DOHH2 (cell line): ENCODE measurements around the gene RAB31.

Experiments
- CTCF ChIP-seq: fragments of 200-600 bp; sonication (generic); IDR thresholded peaks from one replicate; pipeline ENCODE4 v1.5.1; 2014; ENCODE audit warnings: antibody characterized with exemption, mild to moderate bottlenecking, low read depth, low read length; ENCODE audit not compliant: poor library complexity, severe bottlenecking
- EZH2phosphoT487 ChIP-seq: fragments of 200-600 bp; sonication (generic); IDR thresholded peaks from 2 replicates; pipeline ENCODE4 v1.6.1; 2017; ENCODE audit warnings: borderline replicate concordance, mild to moderate bottlenecking, antibody characterized with exemption, low read length, moderate library complexity, mixed read lengths

- TF ChIP-seq CTCF (no peak), EZH2phosphoT487 (no peak)
Observed at GRCh38 chr18:9763157-9763556, 55.1 kb downstream of the RAB31 start.
